A549 (cell line): ENCODE measurements around the gene UPK1A.

Experiments used
- CEBPB ChIP-seq, 2 experiments: fragments of >200 bp in 1 of 2; sonication (Bioruptor Twin) in 1 of 2; formaldehyde crosslinking in 1 of 2; IDR thresholded peaks; 2 replicates each; pipeline ENCODE4 v1.6.1; 2012 to 2016
- CTCF ChIP-seq: fragments of >200 bp; sonication (Bioruptor Twin); formaldehyde crosslinking; IDR thresholded peaks from 3 replicates; pipeline ENCODE4 v1.5.1; 2016
- POLR2AphosphoS2 ChIP-seq: conservative IDR thresholded peaks from 2 replicates; pipeline ENCODE4 v1.6.1; 2012; ENCODE audit warnings: low read length, improper control_type of control experiment, inconsistent platforms
- REST ChIP-seq: fragments of 200-600 bp; sonication (generic); IDR thresholded peaks from 2 replicates; pipeline ENCODE4 v1.6.1; 2016; ENCODE audit warnings: antibody characterized with exemption, mild to moderate bottlenecking, moderate library complexity

DNA sequence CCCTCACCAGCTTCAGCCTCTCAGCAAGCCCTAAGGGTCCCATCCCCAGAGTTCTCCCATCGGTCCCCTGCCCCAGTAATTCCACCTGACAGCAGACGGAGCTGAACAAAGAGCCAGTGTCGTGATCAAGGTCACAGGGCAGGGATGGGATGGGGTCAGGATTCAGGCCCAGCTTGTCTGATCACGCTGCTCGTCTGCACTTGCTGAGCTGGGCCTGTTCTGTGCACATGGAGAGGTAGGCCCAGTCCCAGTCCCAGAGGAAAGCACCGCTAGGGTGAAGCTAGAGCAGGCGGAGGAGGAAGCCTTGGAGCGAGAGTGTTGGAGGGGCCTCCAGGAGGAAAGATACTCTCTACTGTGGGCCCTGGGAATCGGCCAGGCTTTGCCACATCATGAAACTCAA lies 44.6 kb upstream of the UPK1A start:
- TF ChIP-seq CTCF, result no peak
- no peak for TF ChIP-seq REST
- no peak for TF ChIP-seq POLR2AphosphoS2
- no peak for TF ChIP-seq CEBPB (IDR thresholded peaks at IDR 0.05)
